Measurements from ENCODE around the gene MCL1. TPM values are rescaled to one million over a fixed set of nuclear protein-coding genes. Genes with fewer than 3 reads are reported as not detected.

MCL1 gene
- total and polyA plus RNA-seq, 10 of the 15 experiments (the other 5 are each of a cell fraction or from before 2014, with no cell fraction given) = 18.1 to 148 (median 86.4) TPM

DNA sequence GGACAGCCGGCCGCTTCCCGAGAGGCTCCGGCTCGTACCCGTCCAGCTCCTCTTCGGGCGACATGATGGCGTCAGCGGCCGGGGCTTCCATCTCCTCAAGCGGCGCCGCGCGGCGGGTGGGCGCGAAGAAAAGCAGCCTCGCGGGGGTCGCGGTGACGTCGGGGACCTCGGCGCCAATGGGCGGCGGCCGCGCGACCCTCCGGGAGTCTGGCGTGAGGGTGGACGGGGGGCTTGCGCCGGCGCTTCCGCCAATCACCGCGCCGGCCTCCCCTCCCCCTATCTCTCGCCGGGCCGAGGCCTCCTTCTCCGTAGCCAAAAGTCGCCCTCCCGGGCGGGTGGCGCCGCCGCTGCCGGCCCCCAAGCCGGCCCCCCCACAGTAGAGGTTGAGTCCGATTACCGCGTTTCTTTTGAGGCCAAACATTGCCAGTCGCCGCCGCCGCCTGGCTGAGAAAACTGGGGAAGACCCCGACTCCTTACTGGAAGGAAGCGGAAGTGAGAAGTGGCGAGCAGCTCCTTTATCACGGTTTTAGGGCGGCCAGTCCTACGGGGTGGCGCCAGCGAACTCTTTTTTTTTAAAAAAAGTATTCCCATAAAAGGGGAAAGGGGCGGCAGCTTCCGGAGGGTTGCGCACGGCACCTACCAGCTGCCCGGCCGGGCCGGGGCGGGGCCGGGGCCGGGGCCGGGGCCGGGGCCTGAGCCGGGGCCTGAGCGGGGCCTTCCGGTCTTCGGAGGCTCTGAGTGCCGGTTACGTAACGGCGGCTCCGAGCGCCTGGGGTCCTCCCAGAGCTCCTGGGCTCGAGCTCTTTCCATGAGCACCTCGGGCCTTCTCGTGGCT is at the start of gene MCL1 (continued):
- TF ChIP-seq IRF3 (IDR thresholded peaks at IDR 0.05) (peak; percentile 43; the same call in 1 of the 2 replicates), LARP7 (IDR thresholded peaks at IDR 0.05) (peak; percentile 92), TARDBP (IDR thresholded peaks at IDR 0.05; ENCODE audit: borderline replicate concordance) (no peak), POU2F2 (IDR thresholded peaks at IDR 0.05; ENCODE audit: borderline replicate concordance, low read depth, low read length) (peak; percentile 91), SRF (IDR thresholded peaks at IDR 0.05; ENCODE audit: low read depth in 2 of 2, low read length in 2 of 2) (peak; percentile 94 to 100), TCF12 (IDR thresholded peaks at IDR 0.05; ENCODE audit: low read depth, low read length) (peak; percentile 85; the same call in 1 of the 2 replicates), ZNF274 (IDR thresholded peaks at IDR 0.05; ENCODE audit: insufficient read depth, insufficient read length) (no peak), CREM (IDR thresholded peaks at IDR 0.05; ENCODE audit: low read depth) (no peak; the same call in 1 of the 2 replicates), GATAD2B (conservative IDR thresholded peaks at IDR 0.05; ENCODE audit: low read depth) (peak; percentile 95), BRCA1 (IDR thresholded peaks at IDR 0.05; ENCODE audit: low read depth, low read length) (no peak), NRF1 (conservative IDR thresholded peaks at IDR 0.05; ENCODE audit: low read depth, low read length) (0 out of 2 replicates have a peak, but pooled peaks have one; percentile 9), ZNF207 (IDR thresholded peaks at IDR 0.05; ENCODE audit: borderline replicate concordance) (peak; percentile 70; the same call in 1 of the 2 replicates), MXI1 (IDR thresholded peaks at IDR 0.05; ENCODE audit: low read depth, low read length) (peak; percentile 71), BMI1 (IDR thresholded peaks at IDR 0.05; ENCODE audit: borderline replicate concordance) (no peak), PRDM15 (CRISPR knock-in tag; IDR thresholded peaks at IDR 0.05) (no peak), SUZ12 (IDR thresholded peaks at IDR 0.05; ENCODE audit: unreplicated experiment) (no peak), SUPT20H (IDR thresholded peaks at IDR 0.05; ENCODE audit: borderline replicate concordance, control insufficient read depth, low read depth, low read length) (no peak)
- TF ChIP-seq, protein P1, sequence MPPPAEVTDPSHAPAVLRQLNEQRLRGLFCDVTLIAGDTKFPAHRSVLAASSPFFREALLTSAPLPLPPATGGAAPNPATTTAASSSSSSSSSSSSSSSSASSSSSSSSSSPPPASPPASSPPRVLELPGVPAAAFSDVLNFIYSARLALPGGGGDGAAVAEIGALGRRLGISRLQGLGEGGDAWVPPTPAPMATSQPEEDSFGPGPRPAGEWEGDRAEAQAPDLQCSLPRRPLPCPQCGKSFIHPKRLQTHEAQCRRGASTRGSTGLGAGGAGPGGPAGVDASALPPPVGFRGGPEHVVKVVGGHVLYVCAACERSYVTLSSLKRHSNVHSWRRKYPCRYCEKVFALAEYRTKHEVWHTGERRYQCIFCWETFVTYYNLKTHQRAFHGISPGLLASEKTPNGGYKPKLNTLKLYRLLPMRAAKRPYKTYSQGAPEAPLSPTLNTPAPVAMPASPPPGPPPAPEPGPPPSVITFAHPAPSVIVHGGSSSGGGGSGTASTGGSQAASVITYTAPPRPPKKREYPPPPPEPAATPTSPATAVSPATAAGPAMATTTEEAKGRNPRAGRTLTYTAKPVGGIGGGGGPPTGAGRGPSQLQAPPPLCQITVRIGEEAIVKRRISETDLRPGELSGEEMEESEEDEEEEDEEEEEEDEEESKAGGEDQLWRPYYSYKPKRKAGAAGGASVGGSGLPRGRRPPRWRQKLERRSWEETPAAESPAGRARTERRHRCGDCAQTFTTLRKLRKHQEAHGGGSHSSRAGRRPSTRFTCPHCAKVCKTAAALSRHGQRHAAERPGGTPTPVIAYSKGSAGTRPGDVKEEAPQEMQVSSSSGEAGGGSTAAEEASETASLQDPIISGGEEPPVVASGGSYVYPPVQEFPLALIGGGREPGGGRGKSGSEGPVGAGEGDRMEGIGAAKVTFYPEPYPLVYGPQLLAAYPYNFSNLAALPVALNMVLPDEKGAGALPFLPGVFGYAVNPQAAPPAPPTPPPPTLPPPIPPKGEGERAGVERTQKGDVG (CRISPR knock-in tag; IDR thresholded peaks at IDR 0.05) = no peak
- TF ChIP-seq, protein P2, sequence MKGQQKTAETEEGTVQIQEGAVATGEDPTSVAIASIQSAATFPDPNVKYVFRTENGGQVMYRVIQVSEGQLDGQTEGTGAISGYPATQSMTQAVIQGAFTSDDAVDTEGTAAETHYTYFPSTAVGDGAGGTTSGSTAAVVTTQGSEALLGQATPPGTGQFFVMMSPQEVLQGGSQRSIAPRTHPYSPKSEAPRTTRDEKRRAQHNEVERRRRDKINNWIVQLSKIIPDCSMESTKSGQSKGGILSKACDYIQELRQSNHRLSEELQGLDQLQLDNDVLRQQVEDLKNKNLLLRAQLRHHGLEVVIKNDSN (IDR thresholded peaks at IDR 0.05; ENCODE audit: borderline replicate concordance, extremely low read length, insufficient read depth, low read depth, low read length) = no peak
